KMS-11 (cell line): ENCODE results near the gene MEGF11.

Experiments used
- H2AFZ ChIP-seq: fragments of 200-600 bp; sonication (generic); 2 replicates; pipeline ENCODE4 v1.6.1; 2016; ENCODE audit warnings: antibody characterized with exemption, mixed run types, low read depth
- H3K27ac ChIP-seq: fragments of 200-600 bp; sonication (generic); 2 replicates; pipeline ENCODE4 v1.6.1; 2016; ENCODE audit warnings: mild to moderate bottlenecking, mixed run types
- H3K27me3 ChIP-seq: fragments of 200-600 bp; sonication (generic); 2 replicates; pipeline ENCODE4 v1.6.1; 2017; ENCODE audit warnings: mild to moderate bottlenecking, low read depth, mixed run types, moderate library complexity; ENCODE audit not compliant: insufficient read depth
- H3K36me3 ChIP-seq: fragments of 200-600 bp; sonication (generic); 2 replicates; pipeline ENCODE4 v1.6.1; 2017; ENCODE audit warnings: mild to moderate bottlenecking, mixed run types; ENCODE audit not compliant: insufficient read depth
- H3K4me1 ChIP-seq: fragments of 200-600 bp; sonication (generic); 2 replicates; pipeline ENCODE4 v1.6.1; 2016; ENCODE audit warnings: mild to moderate bottlenecking, low read depth, mixed run types; ENCODE audit not compliant: poor library complexity, severe bottlenecking
- H3K4me2 ChIP-seq: fragments of 200-600 bp; sonication (generic); 2 replicates; pipeline ENCODE4 v1.7.0; 2016; ENCODE audit warnings: mild to moderate bottlenecking, mixed run types
- H3K4me3 ChIP-seq: fragments of 200-600 bp; sonication (generic); IDR thresholded peaks from 2 replicates; pipeline ENCODE4 v1.6.1; 2017; ENCODE audit warnings: low read depth, low read length, mixed read lengths; ENCODE audit not compliant: insufficient read depth
- H3K79me2 ChIP-seq: fragments of 200-600 bp; sonication (generic); 2 replicates; pipeline ENCODE4 v1.6.1; 2016; ENCODE audit warnings: low read depth, mixed run types; ENCODE audit not compliant: insufficient read depth
- H3K9ac ChIP-seq: fragments of 200-600 bp; sonication (generic); 2 replicates; pipeline ENCODE4 v1.6.1; 2016; ENCODE audit warnings: mild to moderate bottlenecking, mixed run types
- H4K20me1 ChIP-seq: fragments of 200-600 bp; sonication (generic); 2 replicates; pipeline ENCODE4 v1.6.1; 2016; ENCODE audit warnings: mild to moderate bottlenecking, mixed run types; ENCODE audit not compliant: insufficient read depth
- CTCF ChIP-seq: fragments of 200-600 bp; sonication (generic); conservative IDR thresholded peaks from 2 replicates; pipeline ENCODE4 v1.6.1; 2017; ENCODE audit warnings: low read depth, mild to moderate bottlenecking, antibody characterized with exemption, low read length, moderate library complexity, mixed read lengths

MEGF11 gene

GRCh38 chr15:65993236-65993635 lies 260.3 kb downstream of the MEGF11 start:
- H3K36me3 ChIP-seq = no peaks in the 10 kb centered on the region
- H2AFZ ChIP-seq = no peak overlapping the region
- TF ChIP-seq CTCF = no peak
- H3K27me3 ChIP-seq = peaks cover 3% of the 10 kb centered on the region; the same call in 1 of the 2 replicates
- no peak overlapping the region for H3K4me2 ChIP-seq
- no peak overlapping the region for H3K9ac ChIP-seq
- no peaks in the 10 kb centered on the region for H4K20me1 ChIP-seq
- no peaks in the 10 kb centered on the region for H3K4me1 ChIP-seq
- H3K4me3 ChIP-seq = no peak overlapping the region
- H3K27ac ChIP-seq = no peak overlapping the region
- no peaks in the 10 kb centered on the region for H3K79me2 ChIP-seq

GRCh38 chr15:65991721-65992483 lies 261.6 kb downstream of the MEGF11 start:
- Histone ChIP-seq H3K4me2 (no peak overlapping the region), H2AFZ (no peak overlapping the region), H3K4me1 (no peaks in the 10 kb centered on the region), H3K4me3 (no peak overlapping the region), H4K20me1 (no peaks in the 10 kb centered on the region), H3K27ac (no peak overlapping the region), H3K9ac (no peak overlapping the region), H3K36me3 (no peaks in the 10 kb centered on the region), H3K79me2 (no peaks in the 10 kb centered on the region), H3K27me3 (no peaks in the 10 kb centered on the region)
- no peak for TF ChIP-seq CTCF

- Histone ChIP-seq H2AFZ (no peak overlapping the region), H3K27ac (no peak overlapping the region), H4K20me1 (no peaks in the 10 kb centered on the region), H3K27me3 (no peaks in the 10 kb centered on the region), H3K4me2 (no peak overlapping the region), H3K4me1 (no peaks in the 10 kb centered on the region), H3K36me3 (no peaks in the 10 kb centered on the region), H3K9ac (no peak overlapping the region), H3K79me2 (no peaks in the 10 kb centered on the region), H3K4me3 (no peak overlapping the region)
- TF ChIP-seq CTCF = no peak
Observed at GRCh38 chr15:65990298-65990981, 263.1 kb downstream of the MEGF11 start.

- no peak for TF ChIP-seq CTCF
- H3K4me1 ChIP-seq = no peaks in the 10 kb centered on the region
- H4K20me1 ChIP-seq = no peaks in the 10 kb centered on the region
- H3K4me3 ChIP-seq = no peak overlapping the region
- no peak overlapping the region for H2AFZ ChIP-seq
- H3K27me3 ChIP-seq = no peaks in the 10 kb centered on the region
- no peaks in the 10 kb centered on the region for H3K79me2 ChIP-seq
- no peak overlapping the region for H3K27ac ChIP-seq
- no peaks in the 10 kb centered on the region for H3K36me3 ChIP-seq
- no peak overlapping the region for H3K9ac ChIP-seq
- no peak overlapping the region for H3K4me2 ChIP-seq
Observed at GRCh38 chr15:65987100-65987499, 266.4 kb downstream of the MEGF11 start.
